ENCODE measurements around the gene HSD11B1L.

The HSD11B1L gene

DNA sequence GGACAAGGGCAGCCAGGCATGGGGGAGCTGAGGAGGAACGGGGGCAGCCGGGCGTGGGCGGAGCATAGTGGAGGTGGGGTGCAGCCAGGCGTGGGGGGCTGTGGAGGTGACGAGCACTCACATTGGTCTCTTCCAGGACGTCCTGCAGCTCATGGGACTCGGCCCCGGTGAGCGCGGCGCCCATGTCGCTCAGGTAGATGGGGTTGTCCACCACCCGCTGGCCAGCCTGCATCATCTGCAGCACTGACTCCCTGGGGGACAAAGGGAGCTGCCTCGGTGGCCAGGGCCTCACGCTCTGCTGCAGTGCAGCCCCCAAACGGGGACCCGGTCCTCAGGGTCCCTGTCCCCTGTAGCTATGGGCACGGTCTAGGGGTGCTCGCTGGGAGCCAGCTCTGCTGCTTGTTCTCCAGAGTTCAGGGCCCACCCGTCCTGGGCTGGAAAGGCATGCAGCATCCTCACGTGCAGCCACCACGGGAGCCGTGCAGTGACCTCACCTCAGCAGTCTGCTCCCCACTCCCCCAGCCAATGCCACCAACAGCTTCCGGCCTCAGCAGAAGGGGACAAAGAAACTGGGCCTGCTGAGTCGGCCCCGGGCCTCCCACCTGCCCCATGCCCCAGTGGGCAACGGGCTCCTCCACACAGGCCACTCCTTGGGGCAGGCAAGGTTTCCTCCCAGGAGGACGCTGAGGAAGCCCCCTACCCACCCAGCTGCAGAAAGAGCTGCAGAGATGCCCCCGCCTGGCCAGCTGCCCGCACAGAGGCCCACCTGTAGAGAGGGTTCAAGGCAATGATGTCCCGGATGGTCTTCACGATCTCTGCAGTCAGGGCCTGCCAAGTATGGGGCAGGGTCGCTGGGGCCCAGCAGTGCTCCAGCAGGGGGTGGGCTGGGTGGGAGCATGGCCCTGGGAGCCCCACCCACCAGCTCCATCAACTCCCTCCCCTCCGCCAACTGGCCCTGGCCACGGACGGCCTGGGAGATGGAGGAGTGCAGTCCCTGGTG is 27.0 kb downstream of the HSD11B1L start:
- Histone ChIP-seq H3K27ac (ENCODE audit: extremely low read depth, low read depth, low read length) (no peak overlapping the region), H3K4me3 (ENCODE audit: low read depth, low read length) (no peak overlapping the region), H3K4me1 (ENCODE audit: control insufficient read depth, insufficient read depth, low read length) (no peaks in the 10 kb centered on the region), H3K9me3 (ENCODE audit: control insufficient read depth, insufficient read depth, low read depth, low read length) (no peaks in the 10 kb centered on the region), H3K36me3 (ENCODE audit: control insufficient read depth in 2 of 2, insufficient read depth in 1 of 2, low read length in 2 of 2) (peaks cover 36 to 88% of the 10 kb centered on the region in 2 experiments; a peak in 2 of 3 replicates)
- ChIA-PET CTCF (interaction anchor here (0.6 kb wide), 1 partner anchor 18 kb away, joined by 4 read pairs; the partner anchor contains the start of gene RPL36), POLR2A (interaction anchor here (0.6 to 3.1 kb wide), 6 partner anchors 10 to 1899 kb away, joined by 3 to 10 read pairs (median 6); partner anchors contain the start of genes CATSPERD, LONP1 and RPL36)
- peak; percentile 57; the same call in 1 of the 2 replicates for TF ChIP-seq ZFHX2 (tag by site-specific recombination; conservative IDR thresholded peaks at IDR 0.05)
- TF ChIP-seq ZNF16 (tag by site-specific recombination; IDR thresholded peaks at IDR 0.05; ENCODE audit: low read depth): no peak
- 0 out of 2 replicates have a peak, but pooled peaks have one; percentile 9 for TF ChIP-seq ZIC2 (tag by site-specific recombination; IDR thresholded peaks at IDR 0.05)
- TF ChIP-seq EGR2 (tag by site-specific recombination; IDR thresholded peaks at IDR 0.05; ENCODE audit: low read depth): peak; percentile 60

DNA sequence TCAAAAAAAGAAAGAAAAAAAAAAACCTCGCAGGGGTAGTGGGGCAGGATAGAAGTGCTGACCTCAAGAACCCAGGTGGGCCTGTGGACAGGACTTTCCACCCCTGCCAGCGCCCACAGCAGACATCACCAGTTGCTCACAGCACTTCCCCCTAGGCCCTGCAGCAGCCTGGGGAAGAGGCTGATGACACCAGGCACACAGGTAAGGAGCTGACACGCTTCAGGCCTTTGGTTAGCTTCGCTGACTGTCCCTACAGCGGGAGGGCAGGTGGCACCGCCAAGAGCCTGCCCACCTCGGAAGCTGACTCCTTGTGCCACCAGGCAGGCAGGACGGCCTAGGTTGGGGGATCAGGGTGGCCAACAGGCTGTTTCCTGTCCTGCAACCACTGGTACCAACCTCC is 30.2 kb downstream of the HSD11B1L start:
- H3K36me3 ChIP-seq (ENCODE audit: control insufficient read depth in 2 of 2, insufficient read depth in 1 of 2, low read length in 2 of 2): peaks cover 41 to 75% of the 10 kb centered on the region in 2 experiments; a peak in 2 of 3 replicates
- H3K4me3 ChIP-seq (ENCODE audit: low read depth, low read length): no peak overlapping the region
- TF ChIP-seq ZNF23 (tag by site-specific recombination; IDR thresholded peaks at IDR 0.05; ENCODE audit: borderline replicate concordance) (peak; percentile 69; the same call in 1 of the 2 replicates), ZNF510 (tag by site-specific recombination; IDR thresholded peaks at IDR 0.05; ENCODE audit: insufficient replicate concordance) (no peak), ZBTB17 (tag by site-specific recombination; IDR thresholded peaks at IDR 0.05) (peak; percentile 51; the same call in 1 of the 2 replicates), RBAK (tag by site-specific recombination; IDR thresholded peaks at IDR 0.05) (no peak)
- TF ChIP-seq, protein P1, sequence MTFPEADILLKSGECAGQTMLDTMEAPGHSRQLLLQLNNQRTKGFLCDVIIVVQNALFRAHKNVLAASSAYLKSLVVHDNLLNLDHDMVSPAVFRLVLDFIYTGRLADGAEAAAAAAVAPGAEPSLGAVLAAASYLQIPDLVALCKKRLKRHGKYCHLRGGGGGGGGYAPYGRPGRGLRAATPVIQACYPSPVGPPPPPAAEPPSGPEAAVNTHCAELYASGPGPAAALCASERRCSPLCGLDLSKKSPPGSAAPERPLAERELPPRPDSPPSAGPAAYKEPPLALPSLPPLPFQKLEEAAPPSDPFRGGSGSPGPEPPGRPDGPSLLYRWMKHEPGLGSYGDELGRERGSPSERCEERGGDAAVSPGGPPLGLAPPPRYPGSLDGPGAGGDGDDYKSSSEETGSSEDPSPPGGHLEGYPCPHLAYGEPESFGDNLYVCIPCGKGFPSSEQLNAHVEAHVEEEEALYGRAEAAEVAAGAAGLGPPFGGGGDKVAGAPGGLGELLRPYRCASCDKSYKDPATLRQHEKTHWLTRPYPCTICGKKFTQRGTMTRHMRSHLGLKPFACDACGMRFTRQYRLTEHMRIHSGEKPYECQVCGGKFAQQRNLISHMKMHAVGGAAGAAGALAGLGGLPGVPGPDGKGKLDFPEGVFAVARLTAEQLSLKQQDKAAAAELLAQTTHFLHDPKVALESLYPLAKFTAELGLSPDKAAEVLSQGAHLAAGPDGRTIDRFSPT (tag by site-specific recombination; IDR thresholded peaks at IDR 0.05): peak; percentile 67
- H3K4me1 ChIP-seq (ENCODE audit: control insufficient read depth, insufficient read depth, low read length): no peaks in the 10 kb centered on the region
- ChIA-PET POLR2A (interaction anchor here (2.2 to 2.9 kb wide), 2 partner anchors 9 to 21 kb away, joined by 11 to 14 read pairs; partner anchors contain the start of genes CATSPERD, LONP1 and RPL36), CTCF (interaction anchor here (0.6 kb wide), 1 partner anchor 156 kb away, joined by 4 read pairs; no protein-coding TSS in a partner anchor)
- no peaks in the 10 kb centered on the region for H3K9me3 ChIP-seq (ENCODE audit: control insufficient read depth, insufficient read depth, low read depth, low read length)
- H3K27ac ChIP-seq (ENCODE audit: extremely low read depth, low read depth, low read length): no peak overlapping the region

DNA sequence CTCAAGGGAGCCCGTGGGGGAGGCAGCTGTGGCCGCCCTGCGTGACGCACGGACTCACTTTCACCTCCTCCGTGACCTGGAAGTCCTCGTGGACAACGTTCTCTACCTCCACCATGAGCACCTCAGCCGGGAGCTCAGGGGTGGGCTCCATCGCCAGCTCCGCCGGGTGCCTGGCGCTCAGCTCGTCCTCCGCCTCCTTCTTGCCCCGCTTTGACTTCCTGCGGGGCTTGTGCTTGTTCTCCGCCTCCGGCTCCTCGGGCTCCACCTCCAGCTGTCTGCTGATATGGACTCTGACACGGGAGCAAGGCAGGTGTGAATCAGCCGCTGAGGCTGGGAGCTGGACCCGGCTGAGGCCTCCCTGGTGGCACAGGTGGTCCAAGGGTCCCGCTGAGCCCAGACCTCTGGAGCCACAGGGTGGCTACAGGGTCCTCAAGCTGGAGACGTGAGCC is 30.9 kb downstream of the HSD11B1L start:
- Histone ChIP-seq H3K36me3 (ENCODE audit: control insufficient read depth in 2 of 2, insufficient read depth in 1 of 2, low read length in 2 of 2) (peaks cover 38 to 69% of the 10 kb centered on the region in 2 experiments; a peak in 2 of 3 replicates), H3K9me3 (ENCODE audit: control insufficient read depth, insufficient read depth, low read depth, low read length) (no peaks in the 10 kb centered on the region), H3K4me3 (ENCODE audit: low read depth, low read length) (no peak overlapping the region), H3K4me1 (ENCODE audit: control insufficient read depth, insufficient read depth, low read length) (no peaks in the 10 kb centered on the region), H3K27ac (ENCODE audit: extremely low read depth, low read depth, low read length) (no peak overlapping the region)
- POLR2A ChIA-PET: interaction anchor here (1.0 to 2.9 kb wide), 4 partner anchors 9 to 22 kb away, joined by 3 to 14 read pairs (median 10); partner anchors contain the start of genes CATSPERD, LONP1 and RPL36
- CTCF ChIA-PET: interaction anchor here (2.3 kb wide), 1 partner anchor 23 kb away, joined by 15 read pairs; the partner anchor contains the start of gene RPL36
- no peak for TF ChIP-seq KLF9 (tag by site-specific recombination; IDR thresholded peaks at IDR 0.05; ENCODE audit: low read depth)
- TF ChIP-seq, protein P2, sequence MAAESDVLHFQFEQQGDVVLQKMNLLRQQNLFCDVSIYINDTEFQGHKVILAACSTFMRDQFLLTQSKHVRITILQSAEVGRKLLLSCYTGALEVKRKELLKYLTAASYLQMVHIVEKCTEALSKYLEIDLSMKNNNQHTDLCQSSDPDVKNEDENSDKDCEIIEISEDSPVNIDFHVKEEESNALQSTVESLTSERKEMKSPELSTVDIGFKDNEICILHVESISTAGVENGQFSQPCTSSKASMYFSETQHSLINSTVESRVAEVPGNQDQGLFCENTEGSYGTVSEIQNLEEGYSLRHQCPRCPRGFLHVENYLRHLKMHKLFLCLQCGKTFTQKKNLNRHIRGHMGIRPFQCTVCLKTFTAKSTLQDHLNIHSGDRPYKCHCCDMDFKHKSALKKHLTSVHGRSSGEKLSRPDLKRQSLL (tag by site-specific recombination; IDR thresholded peaks at IDR 0.05): peak; percentile 69; the same call in 1 of the 2 replicates
